Liver (tissue), 3 donors: ENCODE data around the gene KSR2.

ENCODE experiments used
- CTCF ChIP-seq: fragments of 150-350 bp; IDR thresholded peaks from 2 replicates; pipeline ENCODE4 v1.5.1; 2017; ENCODE audit warnings: improper control_type of control experiment, low read depth, low read length; ENCODE audit not compliant: missing input control
- RAD21 ChIP-seq, 2 donors: IDR thresholded peaks; 2 replicates each; pipeline ENCODE4 v1.6.1; 2016; ENCODE audit warnings: antibody characterized with exemption in 2 of 2, mild to moderate bottlenecking in 2 of 2
- TAF1 ChIP-seq: conservative IDR thresholded peaks from 2 replicates; pipeline ENCODE4 v1.6.1; 2016; ENCODE audit warnings: antibody characterized with exemption, mild to moderate bottlenecking
- donor health status: healthy.
- donor health status: healthy.

- TF ChIP-seq RAD21 (IDR thresholded peaks at IDR 0.05) (no peak), CTCF (no peak), TAF1 (no peak)
These were observed 284.3 kb downstream of the KSR2 start for GRCh38 chr12:117684471-117684870.
